GM12878 (cell line): ENCODE data around the gene C5orf34. TPM values are rescaled to one million over a fixed set of nuclear protein-coding genes. Genes with fewer than 3 reads are reported as not detected.

Source experiments
- CBFB ChIP-seq: IDR thresholded peaks from 2 replicates; pipeline ENCODE4 v1.6.1; 2016; ENCODE audit warnings: antibody characterized with exemption, low read depth
- CBX3 ChIP-seq: fragments of 200-600 bp; sonication (generic); IDR thresholded peaks from 2 replicates; pipeline ENCODE4 v1.6.1; 2016; ENCODE audit warnings: low read depth, borderline replicate concordance
- CREB1 ChIP-seq: IDR thresholded peaks from 2 replicates; pipeline ENCODE4 v1.6.1; 2012; ENCODE audit warnings: low read depth, mild to moderate bottlenecking, inconsistent platforms
- FOXK2 ChIP-seq: fragments of 450-650 bp; IDR thresholded peaks from 2 replicates; pipeline ENCODE4 v1.6.1; 2017; ENCODE audit warnings: mild to moderate bottlenecking, moderate library complexity
- GATAD2B ChIP-seq: fragments of 450-650 bp; conservative IDR thresholded peaks from 2 replicates; pipeline ENCODE4 v1.6.1; 2017; ENCODE audit warnings: low read depth, mild to moderate bottlenecking, moderate library complexity
- HDGF ChIP-seq: fragments of 450-650 bp; IDR thresholded peaks from 2 replicates; pipeline ENCODE4 v1.6.1; 2016; ENCODE audit warnings: antibody characterized with exemption
- JUND ChIP-seq: IDR thresholded peaks from 2 replicates; pipeline ENCODE4 v1.6.1; 2012; ENCODE audit warnings: low read depth, mild to moderate bottlenecking, low read length, improper control_type of control experiment, moderate library complexity
- MAX ChIP-seq: IDR thresholded peaks from 2 replicates; pipeline ENCODE4 v1.6.1; 2012; ENCODE audit warnings: low read depth, low read length, improper control_type of control experiment
- MEF2A ChIP-seq: IDR thresholded peaks from 2 replicates; pipeline ENCODE4 v1.6.1; 2011; ENCODE audit warnings: low read depth, mild to moderate bottlenecking, low read length, moderate library complexity; ENCODE audit not compliant: insufficient read depth
- MYB ChIP-seq: fragments of 150-350 bp; IDR thresholded peaks from 2 replicates; pipeline ENCODE4 v1.6.1; 2014; ENCODE audit warnings: mild to moderate bottlenecking, low read depth, low read length, borderline replicate concordance
- NBN ChIP-seq: fragments of 450-650 bp; IDR thresholded peaks from 2 replicates; pipeline ENCODE4 v1.6.1; 2016
- PAX5 ChIP-seq: IDR thresholded peaks from 2 replicates; pipeline ENCODE4 v1.6.1; 2011; ENCODE audit warnings: low read depth, low read length, borderline replicate concordance
- POLR2A ChIP-seq: IDR thresholded peaks from 2 replicates; pipeline ENCODE4 v1.6.1; 2011; ENCODE audit warnings: low read depth, mild to moderate bottlenecking, low read length
- POLR2AphosphoS2 ChIP-seq: IDR thresholded peaks from 2 replicates; pipeline ENCODE4 v1.6.1; 2011; ENCODE audit warnings: low read depth, mild to moderate bottlenecking, low read length, improper control_type of control experiment, moderate library complexity
- POLR2AphosphoS5 ChIP-seq: IDR thresholded peaks from 2 replicates; pipeline ENCODE4 v1.6.1; 2011; ENCODE audit warnings: mild to moderate bottlenecking, low read length, inconsistent platforms
- RUNX3 ChIP-seq: IDR thresholded peaks from 2 replicates; pipeline ENCODE4 v1.6.1; 2012; ENCODE audit warnings: low read length, inconsistent platforms
- ZNF217 ChIP-seq: fragments of 450-650 bp; IDR thresholded peaks from 2 replicates; pipeline ENCODE4 v1.6.1; 2017; ENCODE audit warnings: antibody characterized with exemption, mild to moderate bottlenecking
- polyA plus RNA-seq, 11 experiments: library from polyadenylated mRNA; depleted of rRNA in 4 of 11; unstranded in 6 of 11; stranded (reverse) in 5 of 11; fragments of >200 nt; fragmentation: Nextera tagmentation in 4 of 11; fragmentation: Illumina TruSeq in 1 of 11; extraction: Ambion mirVana in 4 of 11; extraction: Trizol in 1 of 11; gene quantifications; 1 replicate in 1 of 11; 2 replicates in 10 of 11; pipeline versions ENCODE4 v1.2.1 to v1.2.3, GENCODE V29; 2011 to 2016; ENCODE audit warnings: inconsistent platforms in 2 of 11, missing spikeins in 2 of 11, low read depth in 1 of 11
- total RNA-seq, 4 experiments: library from RNA; depleted of rRNA in 3 of 4; stranded (reverse); fragments of >200 nt in 3 of 4; fragmentation: Illumina TruSeq in 1 of 4; extraction: Trizol in 1 of 4; gene quantifications; 2 replicates each; pipeline versions ENCODE4 v1.2.1 to v1.2.3, GENCODE V29; 2013 to 2021
- TF ChIP-seq, protein P1 (sequence below): IDR thresholded peaks from 2 replicates; pipeline ENCODE4 v1.6.1; 2011; ENCODE audit warnings: low read depth, mild to moderate bottlenecking, low read length, moderate library complexity, borderline replicate concordance; ENCODE audit errors: extremely low read depth
- TF ChIP-seq, protein P2 (sequence below): fragments of 450-650 bp; IDR thresholded peaks from 2 replicates; pipeline ENCODE4 v1.6.1; 2017; ENCODE audit warnings: low read depth, mild to moderate bottlenecking, moderate library complexity
- TF ChIP-seq, protein P3 (sequence below): fragments of 450-650 bp; IDR thresholded peaks from 2 replicates; pipeline ENCODE4 v1.6.1; 2018; ENCODE audit warnings: mild to moderate bottlenecking, low read depth, moderate library complexity; ENCODE audit not compliant: partially characterized antibody
- TF ChIP-seq, protein P4 (sequence below): fragments of 450-650 bp; formaldehyde crosslinking; IDR thresholded peaks from 2 replicates; pipeline ENCODE4 v1.4.0; 2020; ENCODE audit warnings: mild to moderate bottlenecking, moderate library complexity

Gene C5orf34
- total and polyA plus RNA-seq, 10 of the 15 experiments (the other 5 are each of a cell fraction or from before 2014, with no cell fraction given), result 6.1 to 15.1 (median 10.0) TPM

DNA sequence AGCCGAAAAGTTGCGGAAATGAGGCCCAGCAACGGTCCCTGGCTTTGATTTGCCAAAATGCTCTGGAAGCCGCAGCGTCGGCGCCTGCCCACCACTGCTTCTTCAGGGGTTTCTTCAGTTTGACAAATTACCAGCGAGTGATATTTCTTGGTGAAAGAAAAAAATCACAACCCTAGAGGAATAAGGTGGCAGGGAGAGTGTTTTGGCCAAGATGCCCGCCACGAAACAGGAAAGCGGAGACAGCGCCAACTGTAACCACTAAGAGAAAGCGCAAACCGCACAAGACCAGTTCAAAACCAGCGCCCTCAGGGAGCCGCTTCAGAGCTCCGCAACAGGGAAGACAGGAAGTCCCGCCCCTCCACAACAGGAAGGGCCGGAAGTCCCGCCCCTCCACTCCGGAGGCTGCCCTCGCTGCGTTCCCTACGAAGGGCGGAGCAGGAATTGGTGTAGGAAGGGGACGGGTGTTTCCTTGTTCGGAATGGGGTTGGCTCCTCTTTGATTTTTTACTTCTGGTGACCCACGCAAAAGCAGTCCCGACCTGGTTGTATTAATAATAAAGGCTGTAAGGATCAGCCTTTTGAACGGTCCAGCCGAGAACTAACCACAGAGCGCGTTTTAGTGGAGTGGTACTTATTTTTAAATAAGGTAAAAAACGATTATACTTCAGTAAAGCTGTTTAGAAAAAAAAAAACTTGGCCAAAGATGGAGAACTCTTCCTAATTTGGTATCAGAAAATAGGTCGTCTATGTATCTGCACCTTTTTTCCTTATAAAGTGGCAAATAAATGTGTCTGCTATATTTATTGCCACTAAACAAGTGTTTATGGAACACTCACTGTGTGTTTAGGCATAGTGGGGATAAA is at the start of gene C5orf34 (continued):
- peak; percentile 80 for TF ChIP-seq POLR2A
- no peak for TF ChIP-seq HDGF
- TF ChIP-seq PAX5, result no peak
- TF ChIP-seq, protein P1, sequence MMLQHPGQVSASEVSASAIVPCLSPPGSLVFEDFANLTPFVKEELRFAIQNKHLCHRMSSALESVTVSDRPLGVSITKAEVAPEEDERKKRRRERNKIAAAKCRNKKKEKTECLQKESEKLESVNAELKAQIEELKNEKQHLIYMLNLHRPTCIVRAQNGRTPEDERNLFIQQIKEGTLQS, result no peak
- no peak for TF ChIP-seq JUND
- no peak for TF ChIP-seq ZNF217
- peak; percentile 95 for TF ChIP-seq RUNX3
- TF ChIP-seq FOXK2, result peak; percentile 63
- 0 out of 2 replicates have a peak, but pooled peaks have one; percentile 57 for TF ChIP-seq NBN
- TF ChIP-seq MAX, result 0 out of 2 replicates have a peak, but pooled peaks have one; percentile 41
- peak; percentile 71 for TF ChIP-seq CREB1
- TF ChIP-seq MEF2A, result peak; percentile 16; the same call in 1 of the 2 replicates
- peak; percentile 83 for TF ChIP-seq POLR2AphosphoS2
- TF ChIP-seq CBX3, result no peak
- TF ChIP-seq CBFB, result peak; percentile 95
- 0 out of 2 replicates have a peak, but pooled peaks have one; percentile 33 for TF ChIP-seq GATAD2B
- TF ChIP-seq POLR2AphosphoS5, result peak; percentile 92
- TF ChIP-seq, protein P2, sequence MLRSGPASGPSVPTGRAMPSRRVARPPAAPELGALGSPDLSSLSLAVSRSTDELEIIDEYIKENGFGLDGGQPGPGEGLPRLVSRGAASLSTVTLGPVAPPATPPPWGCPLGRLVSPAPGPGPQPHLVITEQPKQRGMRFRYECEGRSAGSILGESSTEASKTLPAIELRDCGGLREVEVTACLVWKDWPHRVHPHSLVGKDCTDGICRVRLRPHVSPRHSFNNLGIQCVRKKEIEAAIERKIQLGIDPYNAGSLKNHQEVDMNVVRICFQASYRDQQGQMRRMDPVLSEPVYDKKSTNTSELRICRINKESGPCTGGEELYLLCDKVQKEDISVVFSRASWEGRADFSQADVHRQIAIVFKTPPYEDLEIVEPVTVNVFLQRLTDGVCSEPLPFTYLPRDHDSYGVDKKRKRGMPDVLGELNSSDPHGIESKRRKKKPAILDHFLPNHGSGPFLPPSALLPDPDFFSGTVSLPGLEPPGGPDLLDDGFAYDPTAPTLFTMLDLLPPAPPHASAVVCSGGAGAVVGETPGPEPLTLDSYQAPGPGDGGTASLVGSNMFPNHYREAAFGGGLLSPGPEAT, result peak; percentile 76
- TF ChIP-seq, protein P3, sequence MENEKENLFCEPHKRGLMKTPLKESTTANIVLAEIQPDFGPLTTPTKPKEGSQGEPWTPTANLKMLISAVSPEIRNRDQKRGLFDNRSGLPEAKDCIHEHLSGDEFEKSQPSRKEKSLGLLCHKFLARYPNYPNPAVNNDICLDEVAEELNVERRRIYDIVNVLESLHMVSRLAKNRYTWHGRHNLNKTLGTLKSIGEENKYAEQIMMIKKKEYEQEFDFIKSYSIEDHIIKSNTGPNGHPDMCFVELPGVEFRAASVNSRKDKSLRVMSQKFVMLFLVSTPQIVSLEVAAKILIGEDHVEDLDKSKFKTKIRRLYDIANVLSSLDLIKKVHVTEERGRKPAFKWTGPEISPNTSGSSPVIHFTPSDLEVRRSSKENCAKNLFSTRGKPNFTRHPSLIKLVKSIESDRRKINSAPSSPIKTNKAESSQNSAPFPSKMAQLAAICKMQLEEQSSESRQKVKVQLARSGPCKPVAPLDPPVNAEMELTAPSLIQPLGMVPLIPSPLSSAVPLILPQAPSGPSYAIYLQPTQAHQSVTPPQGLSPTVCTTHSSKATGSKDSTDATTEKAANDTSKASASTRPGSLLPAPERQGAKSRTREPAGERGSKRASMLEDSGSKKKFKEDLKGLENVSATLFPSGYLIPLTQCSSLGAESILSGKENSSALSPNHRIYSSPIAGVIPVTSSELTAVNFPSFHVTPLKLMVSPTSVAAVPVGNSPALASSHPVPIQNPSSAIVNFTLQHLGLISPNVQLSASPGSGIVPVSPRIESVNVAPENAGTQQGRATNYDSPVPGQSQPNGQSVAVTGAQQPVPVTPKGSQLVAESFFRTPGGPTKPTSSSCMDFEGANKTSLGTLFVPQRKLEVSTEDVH, result peak; percentile 78
- TF ChIP-seq, protein P4, sequence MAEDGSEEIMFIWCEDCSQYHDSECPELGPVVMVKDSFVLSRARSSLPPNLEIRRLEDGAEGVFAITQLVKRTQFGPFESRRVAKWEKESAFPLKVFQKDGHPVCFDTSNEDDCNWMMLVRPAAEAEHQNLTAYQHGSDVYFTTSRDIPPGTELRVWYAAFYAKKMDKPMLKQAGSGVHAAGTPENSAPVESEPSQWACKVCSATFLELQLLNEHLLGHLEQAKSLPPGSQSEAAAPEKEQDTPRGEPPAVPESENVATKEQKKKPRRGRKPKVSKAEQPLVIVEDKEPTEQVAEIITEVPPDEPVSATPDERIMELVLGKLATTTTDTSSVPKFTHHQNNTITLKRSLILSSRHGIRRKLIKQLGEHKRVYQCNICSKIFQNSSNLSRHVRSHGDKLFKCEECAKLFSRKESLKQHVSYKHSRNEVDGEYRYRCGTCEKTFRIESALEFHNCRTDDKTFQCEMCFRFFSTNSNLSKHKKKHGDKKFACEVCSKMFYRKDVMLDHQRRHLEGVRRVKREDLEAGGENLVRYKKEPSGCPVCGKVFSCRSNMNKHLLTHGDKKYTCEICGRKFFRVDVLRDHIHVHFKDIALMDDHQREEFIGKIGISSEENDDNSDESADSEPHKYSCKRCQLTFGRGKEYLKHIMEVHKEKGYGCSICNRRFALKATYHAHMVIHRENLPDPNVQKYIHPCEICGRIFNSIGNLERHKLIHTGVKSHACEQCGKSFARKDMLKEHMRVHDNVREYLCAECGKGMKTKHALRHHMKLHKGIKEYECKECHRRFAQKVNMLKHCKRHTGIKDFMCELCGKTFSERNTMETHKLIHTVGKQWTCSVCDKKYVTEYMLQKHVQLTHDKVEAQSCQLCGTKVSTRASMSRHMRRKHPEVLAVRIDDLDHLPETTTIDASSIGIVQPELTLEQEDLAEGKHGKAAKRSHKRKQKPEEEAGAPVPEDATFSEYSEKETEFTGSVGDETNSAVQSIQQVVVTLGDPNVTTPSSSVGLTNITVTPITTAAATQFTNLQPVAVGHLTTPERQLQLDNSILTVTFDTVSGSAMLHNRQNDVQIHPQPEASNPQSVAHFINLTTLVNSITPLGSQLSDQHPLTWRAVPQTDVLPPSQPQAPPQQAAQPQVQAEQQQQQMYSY (CRISPR knock-in tag), result no peak
- TF ChIP-seq MYB, result no peak
